SH-SY5Y (cell line): ENCODE data around the gene RACK1.

ENCODE experiments used
- GATA2 ChIP-seq: IDR thresholded peaks from 2 replicates; pipeline ENCODE4 v1.6.1; 2011; ENCODE audit warnings: mild to moderate bottlenecking, low read depth, low read length
- GATA3 ChIP-seq: IDR thresholded peaks from 2 replicates; pipeline ENCODE4 v1.6.1; 2011; ENCODE audit warnings: low read depth, mild to moderate bottlenecking, low read length, moderate library complexity

- TF ChIP-seq GATA3 (no peak), GATA2 (no peak)
These were observed 42.9 kb downstream of the RACK1 start for GRCh38 chr5:181200816-181201215.
